Measurements from ENCODE around the gene NAV2. TPM values are rescaled to one million over a fixed set of nuclear protein-coding genes. Genes with fewer than 3 reads are reported as not detected.

NAV2 gene
- polyA plus RNA-seq, 1 donor (not counting 4 experiments of a cell fraction or from before 2014, with no cell fraction given): 4.0 TPM

GRCh38 chr11:20016526-20016925 is 303.9 kb downstream of the NAV2 start:
- Histone ChIP-seq H3K27ac (ENCODE audit: control insufficient read depth, insufficient read depth, low read length) (no peak overlapping the region), H3K4me1 (ENCODE audit: control insufficient read depth, extremely low read depth, insufficient read depth, low read length) (peaks cover 23% of the 10 kb centered on the region), H3K4me3 (ENCODE audit: control insufficient read depth in 2 of 3, extremely low read depth in 1 of 3, insufficient read depth in 2 of 3, low read depth in 1 of 3, low read length in 3 of 3) (no peak overlapping the region), H3K27me3 (ENCODE audit: control insufficient read depth, extremely low read depth, insufficient read depth, low read length) (no peaks in the 10 kb centered on the region), H2AFZ (ENCODE audit: control insufficient read depth, low read length) (no peak overlapping the region), H3K9me1 (ENCODE audit: control insufficient read depth, extremely low read depth, insufficient read depth, low read length) (no peaks in the 10 kb centered on the region), H4K20me1 (ENCODE audit: control insufficient read depth, extremely low read depth, insufficient read depth, low read length) (no peaks in the 10 kb centered on the region), H3K36me3 (ENCODE audit: control insufficient read depth in 2 of 2, extremely low read depth in 1 of 2, insufficient read depth in 2 of 2, low read length in 2 of 2) (no peaks in the 10 kb centered on the region), H3K9ac (ENCODE audit: control insufficient read depth, extremely low read depth, insufficient read depth, low read length) (no peak overlapping the region), H3K9me3 (ENCODE audit: control insufficient read depth, low read depth, low read length) (no peaks in the 10 kb centered on the region), H3K4me2 (ENCODE audit: control insufficient read depth, extremely low read depth, insufficient read depth, low read depth, low read length) (no peak overlapping the region), H3K79me2 (ENCODE audit: control insufficient read depth, insufficient read depth, low read length) (no peaks in the 10 kb centered on the region)
- no peak for DNase-seq (ENCODE audit: low read depth, low spot score)
- TF ChIP-seq CTCF (optimal IDR thresholded peaks at IDR 0.05 in 1 of 3, IDR thresholded peaks at IDR 0.05 in 1 of 3, conservative IDR thresholded peaks at IDR 0.05 in 1 of 3; ENCODE audit: extremely low read depth in 1 of 3, insufficient read depth in 2 of 3, low read length in 3 of 3): no peak
- TF ChIP-seq EZH2 (IDR thresholded peaks at IDR 0.05; ENCODE audit: low read length): no peak
- dilution Hi-C loops (cut with MboI; ENCODE audit: extremely low pct_ligation_motif_present, low sequenced_read_pairs): no loop called here
- FAIRE-seq: no peak

- H3K4me1 ChIP-seq (ENCODE audit: control insufficient read depth, extremely low read depth, insufficient read depth, low read length): peaks cover 18% of the 10 kb centered on the region
- no peaks in the 10 kb centered on the region for H3K36me3 ChIP-seq (ENCODE audit: control insufficient read depth in 2 of 2, extremely low read depth in 1 of 2, insufficient read depth in 2 of 2, low read length in 2 of 2)
- dilution Hi-C loops (cut with MboI; ENCODE audit: extremely low pct_ligation_motif_present, low sequenced_read_pairs): no loop called here
- H3K27ac ChIP-seq (ENCODE audit: control insufficient read depth, insufficient read depth, low read length): no peak overlapping the region
- H3K27me3 ChIP-seq (ENCODE audit: control insufficient read depth, extremely low read depth, insufficient read depth, low read length): no peaks in the 10 kb centered on the region
- no peaks in the 10 kb centered on the region for H3K9me3 ChIP-seq (ENCODE audit: control insufficient read depth, low read depth, low read length)
- TF ChIP-seq CTCF (optimal IDR thresholded peaks at IDR 0.05 in 1 of 3, IDR thresholded peaks at IDR 0.05 in 1 of 3, conservative IDR thresholded peaks at IDR 0.05 in 1 of 3; ENCODE audit: extremely low read depth in 1 of 3, insufficient read depth in 2 of 3, low read length in 3 of 3): no peak
- TF ChIP-seq EZH2 (IDR thresholded peaks at IDR 0.05; ENCODE audit: low read length): no peak
- no peak overlapping the region for H3K4me3 ChIP-seq (ENCODE audit: control insufficient read depth in 2 of 3, extremely low read depth in 1 of 3, insufficient read depth in 2 of 3, low read depth in 1 of 3, low read length in 3 of 3)
- no peaks in the 10 kb centered on the region for H3K79me2 ChIP-seq (ENCODE audit: control insufficient read depth, insufficient read depth, low read length)
- no peak overlapping the region for H3K9ac ChIP-seq (ENCODE audit: control insufficient read depth, extremely low read depth, insufficient read depth, low read length)
- DNase-seq (ENCODE audit: low read depth, low spot score) (no peak), FAIRE-seq (no peak)
- no peaks in the 10 kb centered on the region for H3K9me1 ChIP-seq (ENCODE audit: control insufficient read depth, extremely low read depth, insufficient read depth, low read length)
- H4K20me1 ChIP-seq (ENCODE audit: control insufficient read depth, extremely low read depth, insufficient read depth, low read length): no peaks in the 10 kb centered on the region
- no peak overlapping the region for H3K4me2 ChIP-seq (ENCODE audit: control insufficient read depth, extremely low read depth, insufficient read depth, low read depth, low read length)
- no peak overlapping the region for H2AFZ ChIP-seq (ENCODE audit: control insufficient read depth, low read length)
Observed at GRCh38 chr11:20017320-20017719, 304.7 kb downstream of the NAV2 start.
